Muscle layer of colon (tissue), 2 donors: ENCODE results near the gene ASAP2.
A peak's percentile ranks its signal among the peaks of the same experiment; 100 is the strongest.

ENCODE experiments used
- H3K27ac ChIP-seq: one replicate; pipeline ENCODE4 v1.7.0; 2013; ENCODE audit warnings: low read depth, mild to moderate bottlenecking, low read length, moderate library complexity
- H3K27me3 ChIP-seq, 2 donors: one replicate each; pipeline ENCODE4 v1.7.0; 2013; ENCODE audit warnings: low read length in 2 of 2, mild to moderate bottlenecking in 2 of 2; ENCODE audit not compliant: insufficient read depth in 2 of 2, control insufficient read depth in 1 of 2
- H3K36me3 ChIP-seq: one replicate; pipeline ENCODE4 v1.7.0; 2013; ENCODE audit warnings: mild to moderate bottlenecking, low read length; ENCODE audit not compliant: insufficient read depth
- H3K4me1 ChIP-seq: one replicate; pipeline ENCODE4 v1.7.0; 2013; ENCODE audit warnings: mild to moderate bottlenecking, low read length; ENCODE audit not compliant: insufficient read depth
- H3K4me3 ChIP-seq, 2 donors: one replicate each; pipeline ENCODE4 v1.7.0; 2013; ENCODE audit warnings: low read length in 2 of 2, low read depth in 1 of 2, mild to moderate bottlenecking in 1 of 2, moderate library complexity in 1 of 2
- H3K9ac ChIP-seq: one replicate; pipeline ENCODE4 v1.7.0; 2013; ENCODE audit warnings: low read length
- H3K9me3 ChIP-seq: one replicate; pipeline ENCODE4 v1.7.0; 2013; ENCODE audit warnings: mild to moderate bottlenecking, low read length
- donor health status: abdominal sarcoma.
- donor health status: Adenocarcinoma of cecum.

ASAP2 gene

DNA sequence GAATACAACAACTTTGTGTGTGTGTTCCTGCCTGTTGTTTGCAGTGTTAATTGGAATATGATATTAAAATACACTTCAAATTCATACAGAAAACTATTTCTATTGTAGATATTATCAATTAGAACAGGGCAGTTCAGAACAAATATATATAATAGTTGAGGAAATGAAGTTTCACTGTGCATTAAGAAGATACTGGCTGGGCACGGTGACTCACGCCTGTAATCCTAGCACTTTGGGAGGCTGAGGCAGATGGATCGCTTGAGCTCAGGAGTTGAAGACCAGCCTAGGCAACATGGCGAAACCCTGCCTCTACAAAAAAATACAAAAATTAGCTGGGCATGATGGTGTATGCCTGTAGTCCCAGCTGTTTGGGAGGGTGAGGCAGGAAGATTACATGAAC is 79.3 kb downstream of the ASAP2 start:
- H3K9ac ChIP-seq = no peak overlapping the region
- H3K9me3 ChIP-seq = no peaks in the 10 kb centered on the region
- H3K27me3 ChIP-seq = no peaks in the 10 kb centered on the region
- H3K4me1 ChIP-seq = peaks cover 34% of the 10 kb centered on the region
- no peak overlapping the region for H3K27ac ChIP-seq
- H3K4me3 ChIP-seq = no peak overlapping the region
- peaks cover 3% of the 10 kb centered on the region for H3K36me3 ChIP-seq

DNA sequence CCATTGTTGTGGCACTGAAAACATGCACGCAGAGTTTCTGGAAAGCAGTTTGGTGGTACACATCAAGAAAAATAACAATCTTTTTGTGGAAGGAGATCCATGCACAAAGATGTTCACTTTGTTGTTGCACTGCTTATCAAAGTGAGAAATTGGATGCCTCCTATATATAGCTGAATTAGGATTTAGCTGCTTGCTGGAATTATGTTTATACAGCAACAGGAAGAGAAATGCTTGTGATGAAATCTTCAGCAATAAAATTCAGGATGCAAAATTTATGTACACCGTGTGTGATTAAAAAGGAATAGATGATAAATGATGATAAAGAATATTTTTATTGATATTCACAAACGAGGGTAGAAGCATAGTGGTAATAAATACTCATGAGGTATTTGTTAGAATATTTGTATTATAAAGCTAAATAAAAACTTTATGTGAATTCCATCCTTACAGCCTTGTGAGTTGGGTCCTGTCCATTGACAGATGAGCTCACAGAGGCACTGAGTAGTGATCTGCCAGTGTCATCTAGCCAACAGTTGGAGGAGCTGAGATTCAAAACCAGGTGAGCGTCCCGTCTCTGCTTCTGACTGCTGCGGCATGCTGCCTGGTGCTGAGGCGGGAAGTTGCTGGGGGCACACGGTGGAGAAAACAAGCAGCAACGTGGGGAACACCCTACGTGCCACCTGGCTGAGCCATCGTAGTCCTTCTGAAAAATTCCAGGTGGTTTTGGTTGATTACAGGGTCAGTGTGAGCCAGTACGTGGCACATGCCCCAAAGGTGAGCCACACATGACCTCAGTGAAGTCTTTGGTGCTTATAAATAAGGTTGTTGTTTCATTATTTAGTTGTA is 80.2 kb downstream of the ASAP2 start:
- Histone ChIP-seq H3K4me3 (no peak overlapping the region), H3K4me1 (peaks cover 34% of the 10 kb centered on the region), H3K27ac (no peak overlapping the region), H3K36me3 (peaks cover 3% of the 10 kb centered on the region), H3K27me3 (no peaks in the 10 kb centered on the region), H3K9ac (no peak overlapping the region), H3K9me3 (no peaks in the 10 kb centered on the region)

DNA sequence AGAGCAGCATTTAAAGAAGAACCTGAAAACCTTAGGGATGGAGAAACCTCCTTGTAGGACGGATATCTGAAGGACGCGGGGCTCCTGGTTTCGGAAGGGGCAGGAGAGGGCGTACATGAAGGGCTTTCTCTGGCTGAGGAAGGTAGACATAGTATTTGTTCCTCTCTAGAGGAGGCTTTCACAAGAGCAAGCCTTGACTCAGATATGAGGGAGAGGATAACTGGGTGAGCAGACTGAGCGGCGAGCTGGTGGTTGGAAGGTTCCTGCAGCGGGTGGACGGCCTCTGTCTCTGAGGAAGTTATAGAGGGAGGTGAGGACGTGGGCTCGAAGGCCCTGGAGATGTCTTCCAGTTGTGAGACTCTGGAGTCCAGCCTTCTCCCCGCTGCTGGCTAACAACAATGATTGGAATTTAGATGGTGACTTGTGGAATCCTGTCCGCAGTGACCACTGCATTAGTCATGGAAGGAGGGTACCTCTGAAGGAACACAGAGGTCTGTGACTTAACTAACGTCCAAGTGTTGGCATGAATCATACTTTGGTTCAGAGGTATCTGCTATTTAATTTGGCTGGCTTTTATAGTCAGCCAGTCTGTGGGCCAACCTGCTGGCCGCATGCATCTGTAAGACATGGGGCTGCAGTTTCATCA is 80.9 kb downstream of the ASAP2 start:
- H3K9ac ChIP-seq = no peak overlapping the region
- H3K4me3 ChIP-seq = no peak overlapping the region
- H3K27ac ChIP-seq = no peak overlapping the region
- peaks cover 34% of the 10 kb centered on the region for H3K4me1 ChIP-seq
- H3K27me3 ChIP-seq = no peaks in the 10 kb centered on the region
- H3K9me3 ChIP-seq = no peaks in the 10 kb centered on the region
- H3K36me3 ChIP-seq = peaks cover 3% of the 10 kb centered on the region

- Histone ChIP-seq H3K27me3 (no peaks in the 10 kb centered on the region), H3K27ac (no peak overlapping the region), H3K9ac (no peak overlapping the region), H3K4me3 (no peak overlapping the region), H3K36me3 (peaks cover 3% of the 10 kb centered on the region), H3K9me3 (no peaks in the 10 kb centered on the region), H3K4me1 (peaks cover 34% of the 10 kb centered on the region)
Observed at GRCh38 chr2:9288233-9288632, 81.6 kb downstream of the ASAP2 start.

DNA sequence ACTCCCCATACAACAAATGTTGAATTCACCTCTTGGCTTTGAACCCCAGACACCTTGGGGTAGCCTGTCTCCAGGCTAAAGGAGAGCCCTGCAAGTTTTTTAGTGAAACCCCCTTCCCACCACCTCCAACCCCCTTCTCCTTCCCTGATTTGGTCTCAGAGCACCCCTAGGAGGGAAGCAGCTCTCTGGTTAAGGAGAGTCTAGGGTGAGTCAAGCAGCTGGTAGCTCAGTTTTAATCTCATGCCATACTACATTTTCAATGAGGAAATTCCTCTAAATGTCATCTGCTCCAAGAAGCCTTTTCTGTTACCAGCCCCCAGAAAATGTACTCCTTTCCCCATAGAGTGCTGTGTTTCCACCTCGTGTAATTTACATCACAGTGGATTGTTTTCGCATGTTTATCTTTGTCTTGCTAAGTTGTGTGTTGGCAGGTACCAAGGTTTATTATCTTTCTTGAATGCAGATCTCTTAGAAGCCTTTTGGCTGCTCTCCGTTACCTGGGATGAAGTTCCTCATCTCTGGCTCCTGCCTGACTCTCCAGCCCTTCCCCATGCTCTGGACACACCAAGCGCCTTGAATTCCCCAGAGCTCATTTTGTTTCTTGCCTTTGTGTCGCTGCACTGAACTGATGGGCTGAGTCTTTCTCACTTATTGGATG is 82.2 kb downstream of the ASAP2 start:
- Histone ChIP-seq H3K4me1 (peaks cover 34% of the 10 kb centered on the region), H3K4me3 (no peak overlapping the region), H3K27me3 (no peaks in the 10 kb centered on the region), H3K36me3 (peaks cover 3% of the 10 kb centered on the region), H3K9me3 (no peaks in the 10 kb centered on the region), H3K9ac (no peak overlapping the region), H3K27ac (no peak overlapping the region)

DNA sequence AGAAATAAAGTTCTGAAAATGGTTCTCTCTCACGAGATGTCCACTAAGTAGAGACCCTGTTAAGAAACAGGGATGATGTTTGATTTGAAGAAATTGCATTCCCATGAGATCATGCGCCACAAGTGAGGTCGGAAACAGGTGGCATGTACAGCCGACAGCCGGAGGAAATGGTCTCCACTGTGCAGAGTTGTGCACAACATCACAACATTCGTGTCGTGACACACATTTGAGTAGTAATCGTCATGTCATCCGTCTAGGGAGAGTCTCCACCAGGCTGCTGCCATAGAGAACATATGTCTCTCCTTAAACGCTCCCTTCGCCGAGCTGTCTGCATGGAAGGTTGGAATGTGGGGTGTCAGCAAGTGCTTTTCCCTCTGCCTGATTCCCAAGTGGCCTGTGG is 84.7 kb downstream of the ASAP2 start:
- Histone ChIP-seq H3K36me3 (peaks cover 3% of the 10 kb centered on the region), H3K27me3 (no peaks in the 10 kb centered on the region), H3K9me3 (no peaks in the 10 kb centered on the region), H3K27ac (no peak overlapping the region), H3K9ac (no peak overlapping the region), H3K4me1 (peaks cover 30% of the 10 kb centered on the region), H3K4me3 (no peak overlapping the region)

- Histone ChIP-seq H3K9me3 (no peaks in the 10 kb centered on the region), H3K36me3 (peaks cover 3% of the 10 kb centered on the region), H3K27me3 (no peaks in the 10 kb centered on the region), H3K27ac (no peak overlapping the region), H3K9ac (no peak overlapping the region), H3K4me3 (no peak overlapping the region), H3K4me1 (peaks cover 30% of the 10 kb centered on the region)
Observed at GRCh38 chr2:9291866-9292265, 85.3 kb downstream of the ASAP2 start.

GRCh38 chr2:9292426-9292825 is 85.8 kb downstream of the ASAP2 start:
- Histone ChIP-seq H3K36me3 (peaks cover 3% of the 10 kb centered on the region), H3K27ac (no peak overlapping the region), H3K9me3 (no peaks in the 10 kb centered on the region), H3K9ac (no peak overlapping the region), H3K27me3 (no peaks in the 10 kb centered on the region), H3K4me3 (no peak overlapping the region), H3K4me1 (peaks cover 32% of the 10 kb centered on the region)

DNA sequence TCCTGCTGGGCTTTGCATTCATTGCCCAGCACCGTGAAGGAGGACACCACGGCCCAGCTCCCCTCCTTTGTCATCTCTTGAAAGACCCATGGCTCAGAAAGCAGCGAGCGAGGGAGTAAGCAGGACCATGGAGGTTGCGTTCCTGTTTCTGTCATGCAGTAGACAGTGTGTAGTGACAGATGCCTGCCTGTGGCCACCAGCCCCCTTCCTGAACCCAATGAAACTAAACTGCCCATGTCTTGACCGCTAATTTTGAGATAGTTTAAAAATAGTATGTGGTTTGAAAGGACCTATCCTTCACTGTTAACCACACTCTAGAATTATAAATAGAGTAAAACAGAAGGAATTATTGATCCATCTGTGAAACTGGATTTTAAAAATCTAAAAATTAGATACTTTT is 88.2 kb downstream of the ASAP2 start:
- H3K27ac ChIP-seq = no peak overlapping the region
- no peaks in the 10 kb centered on the region for H3K27me3 ChIP-seq
- peaks cover 42% of the 10 kb centered on the region for H3K4me1 ChIP-seq
- no peak overlapping the region for H3K4me3 ChIP-seq
- H3K36me3 ChIP-seq = no peaks in the 10 kb centered on the region
- no peak overlapping the region for H3K9ac ChIP-seq
- no peaks in the 10 kb centered on the region for H3K9me3 ChIP-seq

DNA sequence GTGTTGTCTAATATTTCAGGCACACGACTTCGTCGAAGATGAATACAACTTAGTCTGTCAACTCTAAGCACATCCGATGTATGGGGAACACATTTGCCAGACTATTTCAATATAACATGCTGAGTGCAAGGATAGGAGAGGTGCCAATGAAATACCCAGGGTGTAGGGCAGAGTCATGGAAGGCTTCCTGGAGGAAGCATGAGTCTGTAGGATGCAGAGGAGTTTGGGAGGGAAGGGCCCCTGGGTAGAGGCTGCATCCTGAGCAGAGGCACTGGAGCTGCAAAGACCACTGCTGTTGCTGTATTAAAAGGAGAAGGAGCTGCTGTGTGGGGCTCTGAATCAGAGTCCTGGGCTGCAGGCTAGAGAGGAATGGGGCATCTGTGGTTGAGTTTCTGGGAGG is 89.9 kb downstream of the ASAP2 start:
- Histone ChIP-seq H3K4me1 (peaks cover 58% of the 10 kb centered on the region), H3K4me3 (peak overlapping the region in 1 of 2 donors; percentile 26), H3K27me3 (no peaks in the 10 kb centered on the region), H3K27ac (peak overlapping the region; percentile 67), H3K36me3 (no peaks in the 10 kb centered on the region), H3K9ac (no peak overlapping the region), H3K9me3 (no peaks in the 10 kb centered on the region)

DNA sequence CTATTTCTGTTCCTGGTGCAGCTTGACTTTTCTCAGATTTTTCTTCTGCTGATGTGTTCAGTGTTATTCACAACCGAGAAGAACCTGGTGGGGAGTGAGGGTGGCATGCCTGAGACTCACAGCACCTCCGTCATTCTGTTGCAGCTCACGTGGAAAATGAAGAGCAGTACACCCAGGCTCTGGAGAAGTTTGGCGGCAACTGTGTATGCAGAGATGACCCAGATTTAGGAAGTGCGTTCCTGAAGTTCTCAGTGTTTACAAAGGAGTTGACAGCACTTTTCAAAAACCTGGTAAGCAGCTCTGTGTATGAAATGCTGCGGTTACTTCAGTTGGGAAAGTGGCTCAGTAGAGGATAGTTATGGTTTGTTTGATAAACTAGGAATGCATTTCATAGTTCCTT is 90.5 kb downstream of the ASAP2 start:
- Histone ChIP-seq H3K4me3 (peak overlapping the region in 1 of 2 donors; percentile 26), H3K27me3 (no peaks in the 10 kb centered on the region), H3K9ac (no peak overlapping the region), H3K9me3 (no peaks in the 10 kb centered on the region), H3K27ac (peak overlapping the region; percentile 67), H3K4me1 (peaks cover 61% of the 10 kb centered on the region), H3K36me3 (no peaks in the 10 kb centered on the region)
